ENCODE results near the gene AJM1.
"Not testable (repeated sequence)": the region's sequence is repeated elsewhere in the genome, so short reads cannot be mapped to it uniquely, and the experiment has no call there.

AJM1 gene

GRCh38 chr9:136803009-136803550, 39.2 kb upstream of the AJM1 start:
- not testable (repeated sequence) for H3K9ac ChIP-seq (ENCODE audit: low read depth, low read length); H3K36me3 ChIP-seq (ENCODE audit: control insufficient read depth, insufficient read depth, low read length); H3K4me1 ChIP-seq (ENCODE audit: control insufficient read depth, insufficient read depth, low read length); H3K9me3 ChIP-seq (ENCODE audit: control insufficient read depth, insufficient read depth, low read length); H3K4me3 ChIP-seq (ENCODE audit: low read depth, low read length); H3K27me3 ChIP-seq (ENCODE audit: control insufficient read depth, insufficient read depth, low read length)

DNA sequence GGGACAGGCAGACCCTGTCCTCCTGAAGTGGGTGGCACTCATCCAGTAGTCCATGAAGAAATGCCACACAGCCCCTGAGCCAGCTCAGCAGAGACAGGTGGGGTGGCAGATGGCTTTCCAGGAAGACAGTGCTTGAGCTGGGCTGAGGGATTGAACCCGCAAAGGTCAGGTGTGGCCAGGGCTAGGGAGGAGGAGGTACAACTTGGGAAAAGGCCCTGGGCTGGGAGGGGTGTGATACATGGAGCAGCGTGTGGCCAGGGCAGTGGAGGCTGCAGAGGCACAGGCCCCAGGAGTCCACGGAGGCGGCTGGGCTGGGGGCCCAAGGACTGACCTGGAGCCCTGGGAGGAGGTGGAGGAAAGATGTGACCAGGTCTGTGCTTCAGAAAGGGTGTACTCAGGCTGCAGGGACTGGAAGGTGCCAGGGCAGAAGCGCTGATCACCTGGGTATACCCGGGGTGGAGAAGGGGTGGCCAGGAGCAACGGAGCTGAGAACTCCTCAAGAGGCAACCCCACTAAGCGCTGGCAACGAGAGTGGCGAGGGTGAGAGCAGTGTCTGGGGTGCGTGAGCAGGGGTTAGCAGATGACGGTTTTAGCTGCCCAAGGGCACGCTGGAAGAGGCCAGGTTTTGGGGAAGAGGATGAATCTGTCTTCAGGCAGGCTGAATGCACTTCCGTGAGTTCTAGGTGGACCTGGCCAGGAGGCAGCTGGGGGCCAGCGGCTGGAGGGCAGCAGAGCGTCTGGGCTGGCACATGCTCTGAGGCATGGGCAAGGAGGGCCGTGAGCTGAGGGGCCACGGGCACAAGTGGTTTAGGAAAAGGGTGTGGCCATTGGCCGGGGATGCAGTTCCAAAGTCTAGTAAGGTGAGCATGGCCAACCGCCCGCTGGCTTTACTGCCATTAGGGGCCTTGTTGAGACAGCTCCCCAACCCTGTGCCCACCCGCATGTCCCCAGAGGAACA, 38.4 kb upstream of the AJM1 start:
- H3K9ac ChIP-seq (ENCODE audit: low read depth, low read length) = no peak overlapping the region
- peaks cover 6% of the 10 kb centered on the region for H3K27me3 ChIP-seq (ENCODE audit: control insufficient read depth, insufficient read depth, low read length)
- no peaks in the 10 kb centered on the region for H3K9me3 ChIP-seq (ENCODE audit: control insufficient read depth, insufficient read depth, low read length)
- peaks cover 4% of the 10 kb centered on the region for H3K36me3 ChIP-seq (ENCODE audit: control insufficient read depth, insufficient read depth, low read length)
- no peak overlapping the region for H3K4me3 ChIP-seq (ENCODE audit: low read depth, low read length)
- no peaks in the 10 kb centered on the region for H3K4me1 ChIP-seq (ENCODE audit: control insufficient read depth, insufficient read depth, low read length)

GRCh38 chr9:136804509-136805206, 37.6 kb upstream of the AJM1 start:
- Histone ChIP-seq H3K4me1 (ENCODE audit: control insufficient read depth, insufficient read depth, low read length) (no peaks in the 10 kb centered on the region), H3K9ac (ENCODE audit: low read depth, low read length) (no peak overlapping the region), H3K9me3 (ENCODE audit: control insufficient read depth, insufficient read depth, low read length) (no peaks in the 10 kb centered on the region), H3K27me3 (ENCODE audit: control insufficient read depth, insufficient read depth, low read length) (no peaks in the 10 kb centered on the region), H3K4me3 (ENCODE audit: low read depth, low read length) (no peak overlapping the region), H3K36me3 (ENCODE audit: control insufficient read depth, insufficient read depth, low read length) (peaks cover 4% of the 10 kb centered on the region)

DNA sequence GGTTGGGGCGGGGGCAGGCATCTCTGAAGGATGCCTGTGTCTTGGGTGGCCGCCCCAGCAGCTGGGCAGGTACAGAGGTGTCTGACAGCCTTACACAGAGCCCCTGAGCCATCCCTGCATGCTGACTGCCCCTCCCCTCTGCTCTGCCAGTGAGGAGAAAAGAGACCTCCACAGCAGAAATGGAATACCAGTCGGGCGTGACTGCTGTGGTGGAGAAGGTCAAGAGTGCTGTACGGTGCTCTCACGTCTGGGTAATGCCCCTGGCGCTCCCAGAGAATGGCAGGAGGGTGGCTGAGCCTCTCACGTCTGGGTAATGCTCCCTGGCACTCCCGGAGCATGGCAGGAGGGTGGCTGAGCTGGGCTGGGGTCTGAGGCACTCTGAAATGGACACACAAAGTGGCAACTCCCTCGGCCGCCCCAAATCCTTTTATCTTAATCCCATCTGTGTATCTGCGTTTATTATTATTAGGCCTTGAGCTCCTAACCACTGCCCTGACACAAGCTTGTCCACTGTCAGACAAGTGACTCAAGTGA, 37.0 kb upstream of the AJM1 start:
- Histone ChIP-seq H3K27me3 (ENCODE audit: control insufficient read depth, insufficient read depth, low read length) (no peaks in the 10 kb centered on the region), H3K36me3 (ENCODE audit: control insufficient read depth, insufficient read depth, low read length) (peaks cover 4% of the 10 kb centered on the region), H3K4me1 (ENCODE audit: control insufficient read depth, insufficient read depth, low read length) (no peaks in the 10 kb centered on the region), H3K9me3 (ENCODE audit: control insufficient read depth, insufficient read depth, low read length) (no peaks in the 10 kb centered on the region), H3K4me3 (ENCODE audit: low read depth, low read length) (no peak overlapping the region), H3K9ac (ENCODE audit: low read depth, low read length) (no peak overlapping the region)

GRCh38 chr9:136806067-136806466, 36.2 kb upstream of the AJM1 start:
- Histone ChIP-seq H3K27me3 (ENCODE audit: control insufficient read depth, insufficient read depth, low read length) (no peaks in the 10 kb centered on the region), H3K4me1 (ENCODE audit: control insufficient read depth, insufficient read depth, low read length) (no peaks in the 10 kb centered on the region), H3K36me3 (ENCODE audit: control insufficient read depth, insufficient read depth, low read length) (peaks cover 4% of the 10 kb centered on the region), H3K9me3 (ENCODE audit: control insufficient read depth, insufficient read depth, low read length) (no peaks in the 10 kb centered on the region), H3K9ac (ENCODE audit: low read depth, low read length) (no peak overlapping the region), H3K4me3 (ENCODE audit: low read depth, low read length) (no peak overlapping the region)

DNA sequence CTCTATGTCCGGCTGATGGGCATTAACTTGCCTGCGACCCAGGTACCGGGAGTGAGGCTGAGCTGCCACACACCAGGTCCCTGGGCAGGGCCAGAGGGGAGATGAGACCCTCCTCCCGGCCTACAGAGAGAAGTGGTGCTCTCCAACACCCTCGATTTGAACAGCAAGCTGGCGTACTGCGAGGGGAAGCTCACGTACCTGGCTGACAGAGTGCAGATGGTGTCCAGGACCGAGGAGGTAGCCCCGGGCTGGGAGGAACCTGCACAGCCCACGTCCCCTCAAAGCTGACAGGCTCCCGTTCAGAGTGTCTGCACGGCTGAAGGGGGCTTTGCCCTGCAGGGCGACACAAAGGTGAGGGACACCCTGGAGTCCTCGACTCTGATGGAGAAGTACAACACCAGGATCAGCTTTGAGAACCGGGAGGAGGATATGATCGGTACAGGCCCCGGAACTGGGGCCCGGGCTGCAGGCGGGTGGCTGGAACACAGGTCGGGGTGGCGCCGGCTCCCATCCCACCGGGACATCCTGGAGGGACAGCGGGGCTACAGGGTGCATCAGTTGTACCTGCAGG, 35.6 kb upstream of the AJM1 start:
- no peaks in the 10 kb centered on the region for H3K4me1 ChIP-seq (ENCODE audit: control insufficient read depth, insufficient read depth, low read length)
- H3K4me3 ChIP-seq (ENCODE audit: low read depth, low read length) = peak overlapping the region; percentile 74
- no peak overlapping the region for H3K9ac ChIP-seq (ENCODE audit: low read depth, low read length)
- H3K36me3 ChIP-seq (ENCODE audit: control insufficient read depth, insufficient read depth, low read length) = peaks cover 4% of the 10 kb centered on the region
- H3K27me3 ChIP-seq (ENCODE audit: control insufficient read depth, insufficient read depth, low read length) = no peaks in the 10 kb centered on the region
- no peaks in the 10 kb centered on the region for H3K9me3 ChIP-seq (ENCODE audit: control insufficient read depth, insufficient read depth, low read length)

DNA sequence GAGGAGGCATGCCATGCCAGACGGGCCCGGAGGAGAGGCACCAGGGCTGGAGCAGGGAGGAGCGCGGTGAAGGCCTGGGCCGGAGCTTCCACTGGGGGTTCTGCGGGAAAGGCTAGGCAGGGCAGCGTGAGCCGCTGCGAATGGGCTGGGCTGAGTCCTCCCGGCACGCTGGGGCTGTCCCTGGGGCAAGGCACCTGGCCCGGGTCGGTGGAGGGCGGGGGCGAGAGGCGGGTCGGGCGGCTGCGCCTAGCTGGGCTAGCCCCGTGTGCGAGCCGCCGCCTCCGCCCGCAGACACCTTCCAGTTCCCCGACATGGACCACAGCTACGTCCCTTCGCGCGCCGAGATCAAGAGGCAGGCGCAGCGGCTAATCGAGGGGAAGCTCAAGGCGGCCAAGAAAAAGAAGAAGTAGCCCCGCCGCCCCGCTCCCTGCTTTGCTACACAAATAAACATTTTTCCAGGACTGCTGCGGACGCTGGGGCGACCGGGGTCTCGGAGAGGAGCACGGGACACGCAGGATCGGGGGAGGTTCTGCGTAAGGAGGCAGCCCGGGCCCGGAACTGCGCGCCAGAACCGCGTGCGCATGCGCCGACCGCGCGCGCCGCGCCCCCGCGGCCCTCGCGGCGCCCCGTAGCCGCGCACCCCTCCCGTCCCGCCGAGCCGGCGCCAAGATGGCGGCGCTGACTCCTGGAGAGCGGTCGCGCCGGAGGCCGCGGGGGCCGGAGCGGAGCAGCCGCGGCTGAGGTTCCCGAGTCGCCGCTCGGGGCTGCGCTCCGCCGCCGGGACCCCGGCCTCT, 34.8 kb upstream of the AJM1 start, which contains the start of gene RABL6:
Gene RABL6 (plus strand): TSS at position 668 of the 794 bp plus-strand sequence. CDS start 249 bp downstream, outside the sequence.
- no peaks in the 10 kb centered on the region for H3K4me1 ChIP-seq (ENCODE audit: control insufficient read depth, insufficient read depth, low read length)
- H3K27me3 ChIP-seq (ENCODE audit: control insufficient read depth, insufficient read depth, low read length) = no peaks in the 10 kb centered on the region
- peak within 1 kb of the TSS; percentile 87 for H3K9ac ChIP-seq (ENCODE audit: low read depth, low read length)
- peaks cover 4% of the 10 kb centered on the region for H3K36me3 ChIP-seq (ENCODE audit: control insufficient read depth, insufficient read depth, low read length)
- H3K9me3 ChIP-seq (ENCODE audit: control insufficient read depth, insufficient read depth, low read length) = no peaks in the 10 kb centered on the region
- H3K4me3 ChIP-seq (ENCODE audit: low read depth, low read length) = peak within 1 kb of the TSS; percentile 76

GRCh38 chr9:136808075-136808805, 34.0 kb upstream of the AJM1 start:
- peak overlapping the region; percentile 87 for H3K9ac ChIP-seq (ENCODE audit: low read depth, low read length)
- H3K9me3 ChIP-seq (ENCODE audit: control insufficient read depth, insufficient read depth, low read length) = no peaks in the 10 kb centered on the region

GRCh38 chr9:136808806-136809158, 33.5 kb upstream of the AJM1 start:
- peak overlapping the region; percentile 87 for H3K9ac ChIP-seq (ENCODE audit: low read depth, low read length)
- peak overlapping the region; percentile 76 for H3K4me3 ChIP-seq (ENCODE audit: low read depth, low read length)
- H3K36me3 ChIP-seq (ENCODE audit: control insufficient read depth, insufficient read depth, low read length) = peaks cover 6% of the 10 kb centered on the region
- no peaks in the 10 kb centered on the region for H3K27me3 ChIP-seq (ENCODE audit: control insufficient read depth, insufficient read depth, low read length)
- no peaks in the 10 kb centered on the region for H3K9me3 ChIP-seq (ENCODE audit: control insufficient read depth, insufficient read depth, low read length)
- no peaks in the 10 kb centered on the region for H3K4me1 ChIP-seq (ENCODE audit: control insufficient read depth, insufficient read depth, low read length)

More at GRCh38 chr9:136808075-136808805, 34.0 kb upstream of the AJM1 start:
- no peaks in the 10 kb centered on the region for H3K4me1 ChIP-seq (ENCODE audit: control insufficient read depth, insufficient read depth, low read length)
- H3K4me3 ChIP-seq (ENCODE audit: low read depth, low read length) = peak overlapping the region; percentile 76
- H3K27me3 ChIP-seq (ENCODE audit: control insufficient read depth, insufficient read depth, low read length) = no peaks in the 10 kb centered on the region
- peaks cover 9% of the 10 kb centered on the region for H3K36me3 ChIP-seq (ENCODE audit: control insufficient read depth, insufficient read depth, low read length)

- Histone ChIP-seq H3K36me3 (ENCODE audit: control insufficient read depth, insufficient read depth, low read length) (peaks cover 7% of the 10 kb centered on the region), H3K9me3 (ENCODE audit: control insufficient read depth, insufficient read depth, low read length) (no peaks in the 10 kb centered on the region), H3K4me1 (ENCODE audit: control insufficient read depth, insufficient read depth, low read length) (no peaks in the 10 kb centered on the region), H3K27me3 (ENCODE audit: control insufficient read depth, insufficient read depth, low read length) (no peaks in the 10 kb centered on the region), H3K4me3 (ENCODE audit: low read depth, low read length) (no peak overlapping the region), H3K9ac (ENCODE audit: low read depth, low read length) (no peak overlapping the region)
Measured at GRCh38 chr9:136814725-136815421, 27.4 kb upstream of the AJM1 start.

Measured in iPS-15b (cell line).